H9 (cell line): Measurements from ENCODE around the gene LASP1NB.

Experiments
- DNase-seq: peaks from one replicate; pipeline ENCODE4 v3.0.0-alpha.2; 2017
- H2AFZ ChIP-seq: one replicate; pipeline ENCODE4 v1.6.1; 2013; ENCODE audit warnings: mild to moderate bottlenecking, low read length, control low read depth, moderate library complexity
- H2AK5ac ChIP-seq: 2 replicates; pipeline ENCODE4 v1.6.1; 2013; ENCODE audit warnings: low read length, control low read depth, mixed read lengths; ENCODE audit not compliant: insufficient read length
- H2BK120ac ChIP-seq: one replicate; pipeline ENCODE4 v1.6.1; 2013; ENCODE audit warnings: low read depth, mild to moderate bottlenecking, low read length, control low read depth, inconsistent platforms; ENCODE audit not compliant: poor library complexity, severe bottlenecking
- H2BK12ac ChIP-seq: 2 replicates; pipeline ENCODE4 v1.6.1; 2013; ENCODE audit warnings: low read length, control low read depth, mixed read lengths, low read depth; ENCODE audit not compliant: insufficient read length
- H2BK15ac ChIP-seq: 2 replicates; pipeline ENCODE4 v1.6.1; 2013; ENCODE audit warnings: low read depth, low read length, control low read depth
- H2BK20ac ChIP-seq: one replicate; pipeline ENCODE4 v1.6.1; 2013; ENCODE audit warnings: low read depth, mild to moderate bottlenecking, low read length, control low read depth, inconsistent platforms; ENCODE audit not compliant: poor library complexity, severe bottlenecking
- H2BK5ac ChIP-seq: 2 replicates; pipeline ENCODE4 v1.6.1; 2013; ENCODE audit warnings: low read length, control low read depth, mixed read lengths; ENCODE audit not compliant: insufficient read length
- H3K14ac ChIP-seq: 2 replicates; pipeline ENCODE4 v1.6.1; 2013; ENCODE audit warnings: low read length, control low read depth; ENCODE audit not compliant: insufficient read depth
- H3K18ac ChIP-seq: 2 replicates; pipeline ENCODE4 v1.6.1; 2013; ENCODE audit warnings: low read depth, mild to moderate bottlenecking, mixed read lengths, low read length, control low read depth; ENCODE audit not compliant: insufficient read length
- H3K23ac ChIP-seq: 2 replicates; pipeline ENCODE4 v1.6.1; 2013; ENCODE audit warnings: low read length, control low read depth, mixed read lengths, low read depth; ENCODE audit not compliant: insufficient read length
- H3K23me2 ChIP-seq: 2 replicates; pipeline ENCODE4 v1.6.1; 2013; ENCODE audit warnings: low read depth, mild to moderate bottlenecking, mixed read lengths, low read length, control low read depth; ENCODE audit not compliant: insufficient read length, poor library complexity, severe bottlenecking
- H3K27ac ChIP-seq: 2 replicates; pipeline ENCODE4 v1.5.1; 2013; ENCODE audit warnings: low read length, control low read depth, mixed read lengths, low read depth; ENCODE audit not compliant: insufficient read length
- H3K27me3 ChIP-seq: 2 replicates; pipeline ENCODE4 v1.6.1; 2013; ENCODE audit warnings: low read length, control low read depth, inconsistent platforms; ENCODE audit not compliant: insufficient read depth
- H3K4ac ChIP-seq: 2 replicates; pipeline ENCODE4 v1.6.1; 2013; ENCODE audit warnings: low read depth, mild to moderate bottlenecking, control low read depth, inconsistent platforms, low read length, moderate library complexity
- H3K4me1 ChIP-seq: 2 replicates; pipeline ENCODE4 v1.6.1; 2013; ENCODE audit warnings: low read length, control low read depth, inconsistent platforms; ENCODE audit not compliant: insufficient read depth
- H3K4me2 ChIP-seq: 2 replicates; pipeline ENCODE4 v1.6.1; 2013; ENCODE audit warnings: low read length, control low read depth, mixed read lengths; ENCODE audit not compliant: insufficient read length, insufficient read depth
- H3K56ac ChIP-seq: 2 replicates; pipeline ENCODE4 v1.6.1; 2013; ENCODE audit warnings: low read depth, mild to moderate bottlenecking, mixed read lengths, low read length, control low read depth; ENCODE audit not compliant: insufficient read length
- H3K79me1 ChIP-seq: 2 replicates; pipeline ENCODE4 v1.6.1; 2013; ENCODE audit warnings: low read depth, mild to moderate bottlenecking, moderate library complexity, low read length, control low read depth, inconsistent platforms; ENCODE audit not compliant: insufficient read depth, poor library complexity, severe bottlenecking
- H3K79me2 ChIP-seq: 2 replicates; pipeline ENCODE4 v1.6.1; 2013; ENCODE audit warnings: low read length, control low read depth, inconsistent platforms; ENCODE audit not compliant: insufficient read depth
- H3K9ac ChIP-seq: 2 replicates; pipeline ENCODE4 v1.6.1; 2013; ENCODE audit warnings: low read length, control low read depth, mixed read lengths; ENCODE audit not compliant: insufficient read length; ENCODE audit errors: extremely low read depth
- H3K9me3 ChIP-seq: one replicate; pipeline ENCODE4 v1.6.1; 2013; ENCODE audit warnings: low read depth, low read length, inconsistent platforms; ENCODE audit not compliant: control insufficient read depth
- H3T11ph ChIP-seq: one replicate; pipeline ENCODE4 v1.6.1; 2013; ENCODE audit warnings: mild to moderate bottlenecking, low read length, control low read depth, inconsistent platforms
- H4K20me1 ChIP-seq: one replicate; pipeline ENCODE4 v1.6.1; 2013; ENCODE audit not compliant: control insufficient read depth, insufficient read length, insufficient read depth
- H4K5ac ChIP-seq: 2 replicates; pipeline ENCODE4 v1.6.1; 2013; ENCODE audit warnings: low read depth, mild to moderate bottlenecking, mixed read lengths, low read length, control low read depth; ENCODE audit not compliant: insufficient read length
- H4K8ac ChIP-seq: replicated peaks from 2 replicates; pipeline ENCODE4 v1.6.1; 2013; ENCODE audit warnings: low read length, control low read depth, mixed read lengths, low read depth; ENCODE audit not compliant: insufficient read length
- H4K91ac ChIP-seq: 2 replicates; pipeline ENCODE4 v1.6.1; 2013; ENCODE audit warnings: low read depth, mild to moderate bottlenecking, moderate library complexity, mixed read lengths, low read length, control low read depth; ENCODE audit not compliant: insufficient read length
- H3K27ac Mint-ChIP-seq, 3 experiments: 2 replicates in 2 of 3; 3 replicates in 1 of 3; pipeline ENCODE4 v1.8.0; 2020 to 2021; ENCODE audit warnings: mixed read lengths in 3 of 3, mild to moderate bottlenecking in 1 of 3, moderate library complexity in 1 of 3
- H3K27me3 Mint-ChIP-seq: 2 replicates; pipeline ENCODE4 v1.8.0; 2021; ENCODE audit warnings: low read depth, mild to moderate bottlenecking, moderate library complexity, mixed read lengths
- H3K36me3 Mint-ChIP-seq, 3 experiments: 2 replicates in 2 of 3; 3 replicates in 1 of 3; pipeline ENCODE4 v1.8.0; 2020 to 2021; ENCODE audit warnings: low read depth in 3 of 3, mixed read lengths in 3 of 3; ENCODE audit not compliant: insufficient read depth in 1 of 3
- H3K4me1 Mint-ChIP-seq, 2 experiments: 2 replicates each; pipeline ENCODE4 v1.8.0; 2020; ENCODE audit warnings: mixed read lengths in 2 of 2
- H3K4me3 Mint-ChIP-seq, 2 experiments: 2 replicates in 1 of 2; 3 replicates in 1 of 2; pipeline ENCODE4 v1.8.0; 2020 to 2021; ENCODE audit warnings: mild to moderate bottlenecking in 2 of 2, mixed read lengths in 2 of 2, moderate library complexity in 1 of 2
- H3K9me3 Mint-ChIP-seq, 2 experiments: 2 replicates in 1 of 2; 3 replicates in 1 of 2; pipeline ENCODE4 v1.8.0; 2020; ENCODE audit warnings: mild to moderate bottlenecking in 2 of 2, mixed read lengths in 2 of 2, moderate library complexity in 1 of 2
- WGBS: extraction: QIAGEN DNeasy Blood & Tissue Kit; methylation state at CpG from one replicate; pipeline ENCODE4 v1.1.7; 2013; ENCODE audit warnings: missing lambda C conversion rate, low lambda C conversion rate, mixed read lengths; ENCODE audit not compliant: insufficient read length; ENCODE audit errors: extremely low coverage; 5-methylcytosine and 5-hydroxymethylcytosine counted together
- TF ChIP-seq, protein P1 (sequence below): fragments of 200-600 bp; sonication (generic); conservative IDR thresholded peaks from 3 replicates; pipeline ENCODE4 v1.8.0; 2021; ENCODE audit warnings: antibody characterized with exemption, mild to moderate bottlenecking

Gene LASP1NB

DNA sequence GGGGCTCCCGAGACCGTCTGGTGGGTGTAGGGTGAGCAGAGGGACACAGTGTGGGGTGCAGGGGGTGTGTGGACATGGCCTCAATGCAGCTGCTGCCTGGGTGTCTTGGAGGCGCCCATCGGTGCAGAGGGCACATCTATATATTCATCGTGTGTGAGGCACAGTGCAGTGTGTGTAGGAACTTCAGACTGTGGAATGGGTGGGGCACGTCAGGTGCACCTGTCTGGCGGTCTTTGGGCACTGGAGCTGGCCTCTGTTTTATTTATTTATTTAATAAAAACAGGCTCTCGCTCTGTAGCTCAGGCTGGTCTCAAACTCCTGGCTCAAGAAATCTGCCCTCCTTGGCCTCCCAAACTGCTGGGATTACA, 38.8 kb upstream of the LASP1NB start:
- H3K27me3 Mint-ChIP-seq: no peaks in the 10 kb centered on the region
- Histone ChIP-seq H2AK5ac (no peak overlapping the region), H2BK15ac (no peak overlapping the region), H3K79me1 (peaks cover 3% of the 10 kb centered on the region), H2BK12ac (no peak overlapping the region), H3K4me2 (no peak overlapping the region), H2BK120ac (no peak overlapping the region), H3K27ac (no peak overlapping the region), H3T11ph (no peak overlapping the region), H4K20me1 (peaks cover 2% of the 10 kb centered on the region), H3K23me2 (no peaks in the 10 kb centered on the region), H3K56ac (no peak overlapping the region), H3K4ac (no peak overlapping the region), H4K91ac (no peak overlapping the region), H3K14ac (no peak overlapping the region), H2BK5ac (no peak overlapping the region), H3K4me1 (peaks cover 2% of the 10 kb centered on the region; the same call in 1 of the 2 replicates), H3K23ac (no peak overlapping the region), H2BK20ac (no peak overlapping the region), H2AFZ (no peak overlapping the region), H3K18ac (no peak overlapping the region), H4K5ac (no peak overlapping the region), H3K9me3 (no peaks in the 10 kb centered on the region), H4K8ac (no peak overlapping the region), H3K79me2 (peaks cover 4% of the 10 kb centered on the region; the same call in 1 of the 2 replicates), H3K27me3 (no peaks in the 10 kb centered on the region), H3K9ac (no peak overlapping the region)
- H3K4me1 Mint-ChIP-seq: peaks cover 44 to 58% of the 10 kb centered on the region in 2 experiments
- WGBS: no CpG with 5 or more reads among the region's 8 CpGs
- TF ChIP-seq, protein P1, sequence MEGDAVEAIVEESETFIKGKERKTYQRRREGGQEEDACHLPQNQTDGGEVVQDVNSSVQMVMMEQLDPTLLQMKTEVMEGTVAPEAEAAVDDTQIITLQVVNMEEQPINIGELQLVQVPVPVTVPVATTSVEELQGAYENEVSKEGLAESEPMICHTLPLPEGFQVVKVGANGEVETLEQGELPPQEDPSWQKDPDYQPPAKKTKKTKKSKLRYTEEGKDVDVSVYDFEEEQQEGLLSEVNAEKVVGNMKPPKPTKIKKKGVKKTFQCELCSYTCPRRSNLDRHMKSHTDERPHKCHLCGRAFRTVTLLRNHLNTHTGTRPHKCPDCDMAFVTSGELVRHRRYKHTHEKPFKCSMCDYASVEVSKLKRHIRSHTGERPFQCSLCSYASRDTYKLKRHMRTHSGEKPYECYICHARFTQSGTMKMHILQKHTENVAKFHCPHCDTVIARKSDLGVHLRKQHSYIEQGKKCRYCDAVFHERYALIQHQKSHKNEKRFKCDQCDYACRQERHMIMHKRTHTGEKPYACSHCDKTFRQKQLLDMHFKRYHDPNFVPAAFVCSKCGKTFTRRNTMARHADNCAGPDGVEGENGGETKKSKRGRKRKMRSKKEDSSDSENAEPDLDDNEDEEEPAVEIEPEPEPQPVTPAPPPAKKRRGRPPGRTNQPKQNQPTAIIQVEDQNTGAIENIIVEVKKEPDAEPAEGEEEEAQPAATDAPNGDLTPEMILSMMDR: no peak
- H3K9me3 Mint-ChIP-seq: no peaks in the 10 kb centered on the region
- H3K36me3 Mint-ChIP-seq: peaks cover 2 to 53% (median 28%) of the 10 kb centered on the region in 3 experiments; a peak in 5 of 7 replicates
- no peak overlapping the region for H3K27ac Mint-ChIP-seq
- no peak for DNase-seq
- H3K4me3 Mint-ChIP-seq: no peak overlapping the region
